ENCODE results near the gene GNGT1. TPM values are rescaled to one million over a fixed set of nuclear protein-coding genes. Genes with fewer than 3 reads are reported as not detected.
"Not testable (repeated sequence)": the region's sequence is repeated elsewhere in the genome, so short reads cannot be mapped to it uniquely, and the experiment has no call there.

Gene GNGT1
- total RNA-seq, 2 experiments from 2014 or later = not detected

GRCh38 chr7:93915206-93915842 is 9.0 kb downstream of the GNGT1 start:
- H3K9me3 Mint-ChIP-seq; H3K27ac Mint-ChIP-seq; CTCF ChIA-PET; H3K36me3 Mint-ChIP-seq (ENCODE audit: low read depth); DNase-seq; H3K4me3 Mint-ChIP-seq; H3K4me1 Mint-ChIP-seq; H3K27me3 Mint-ChIP-seq; POLR2A ChIA-PET: not testable (repeated sequence)

GRCh38 chr7:93915888-93916287 is 9.5 kb downstream of the GNGT1 start:
- CTCF ChIA-PET = not testable (repeated sequence)

GRCh38 chr7:93916315-93916714 is 9.9 kb downstream of the GNGT1 start:
- peaks cover 17% of the 10 kb centered on the region for H3K27me3 Mint-ChIP-seq
- CTCF ChIA-PET; H3K27ac Mint-ChIP-seq; DNase-seq; POLR2A ChIA-PET; H3K36me3 Mint-ChIP-seq (ENCODE audit: low read depth); H3K4me1 Mint-ChIP-seq; H3K4me3 Mint-ChIP-seq; H3K9me3 Mint-ChIP-seq: not testable (repeated sequence)

More at GRCh38 chr7:93915888-93916287, 9.5 kb downstream of the GNGT1 start:
- H3K36me3 Mint-ChIP-seq (ENCODE audit: low read depth); DNase-seq; H3K27ac Mint-ChIP-seq; H3K4me1 Mint-ChIP-seq; H3K9me3 Mint-ChIP-seq; H3K4me3 Mint-ChIP-seq; POLR2A ChIA-PET: not testable (repeated sequence)
- H3K27me3 Mint-ChIP-seq = peaks cover 15% of the 10 kb centered on the region

DNA sequence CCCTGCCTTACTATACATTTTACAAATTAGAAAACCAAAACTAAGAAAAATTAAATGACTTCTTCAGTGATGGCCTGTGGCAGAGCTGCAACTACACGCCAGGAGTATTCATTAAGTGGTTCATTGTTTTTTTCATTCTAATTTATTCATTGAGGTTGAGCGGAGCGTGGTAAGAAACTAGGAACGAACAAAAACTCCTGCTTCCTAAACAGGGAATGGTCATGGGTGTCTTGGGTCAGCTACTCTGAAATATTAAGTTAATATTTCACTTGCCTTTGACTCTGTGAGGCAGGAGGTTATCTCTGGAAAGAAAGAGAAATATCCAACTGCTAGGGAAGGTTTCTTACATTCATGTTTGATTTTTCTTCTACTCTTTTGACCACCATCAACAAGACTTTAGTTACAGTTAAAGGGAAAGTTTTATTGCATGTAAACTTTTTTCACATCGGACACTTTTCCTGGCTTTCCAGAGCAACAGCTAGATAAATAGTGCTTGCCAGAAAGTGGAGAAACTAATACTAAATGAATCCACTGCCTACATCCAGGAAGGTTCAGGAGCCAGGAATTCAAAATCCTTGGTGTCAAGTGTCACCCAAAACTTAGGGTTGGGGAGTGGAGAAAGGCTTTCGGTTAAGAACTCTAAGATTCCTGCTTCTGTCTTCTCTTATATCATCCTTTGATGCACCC is 14.3 kb downstream of the GNGT1 start:
- POLR2A ChIA-PET = interaction anchor here (1.5 kb wide), 1 partner anchor 20 kb away, joined by 6 read pairs; no protein-coding TSS in a partner anchor
- peaks cover 8% of the 10 kb centered on the region for H3K4me1 Mint-ChIP-seq
- DNase-seq = no peak
- H3K9me3 Mint-ChIP-seq = no peaks in the 10 kb centered on the region
- no peak overlapping the region for H3K4me3 Mint-ChIP-seq
- CTCF ChIA-PET = no interaction called here
- no peaks in the 10 kb centered on the region for H3K36me3 Mint-ChIP-seq (ENCODE audit: low read depth)
- H3K27ac Mint-ChIP-seq = no peak overlapping the region
- peaks cover 32% of the 10 kb centered on the region for H3K27me3 Mint-ChIP-seq

GRCh38 chr7:93921186-93921585 is 14.8 kb downstream of the GNGT1 start:
- Mint-ChIP-seq H3K27ac (no peak overlapping the region), H3K27me3 (peaks cover 32% of the 10 kb centered on the region), H3K9me3 (no peaks in the 10 kb centered on the region), H3K4me3 (peak overlapping the region; percentile 59), H3K36me3 (ENCODE audit: low read depth) (no peaks in the 10 kb centered on the region), H3K4me1 (peaks cover 8% of the 10 kb centered on the region)
- DNase-seq = no peak
- ChIA-PET CTCF (no interaction called here), POLR2A (interaction anchor here (1.5 kb wide), 1 partner anchor 20 kb away, joined by 6 read pairs; no protein-coding TSS in a partner anchor)

DNA sequence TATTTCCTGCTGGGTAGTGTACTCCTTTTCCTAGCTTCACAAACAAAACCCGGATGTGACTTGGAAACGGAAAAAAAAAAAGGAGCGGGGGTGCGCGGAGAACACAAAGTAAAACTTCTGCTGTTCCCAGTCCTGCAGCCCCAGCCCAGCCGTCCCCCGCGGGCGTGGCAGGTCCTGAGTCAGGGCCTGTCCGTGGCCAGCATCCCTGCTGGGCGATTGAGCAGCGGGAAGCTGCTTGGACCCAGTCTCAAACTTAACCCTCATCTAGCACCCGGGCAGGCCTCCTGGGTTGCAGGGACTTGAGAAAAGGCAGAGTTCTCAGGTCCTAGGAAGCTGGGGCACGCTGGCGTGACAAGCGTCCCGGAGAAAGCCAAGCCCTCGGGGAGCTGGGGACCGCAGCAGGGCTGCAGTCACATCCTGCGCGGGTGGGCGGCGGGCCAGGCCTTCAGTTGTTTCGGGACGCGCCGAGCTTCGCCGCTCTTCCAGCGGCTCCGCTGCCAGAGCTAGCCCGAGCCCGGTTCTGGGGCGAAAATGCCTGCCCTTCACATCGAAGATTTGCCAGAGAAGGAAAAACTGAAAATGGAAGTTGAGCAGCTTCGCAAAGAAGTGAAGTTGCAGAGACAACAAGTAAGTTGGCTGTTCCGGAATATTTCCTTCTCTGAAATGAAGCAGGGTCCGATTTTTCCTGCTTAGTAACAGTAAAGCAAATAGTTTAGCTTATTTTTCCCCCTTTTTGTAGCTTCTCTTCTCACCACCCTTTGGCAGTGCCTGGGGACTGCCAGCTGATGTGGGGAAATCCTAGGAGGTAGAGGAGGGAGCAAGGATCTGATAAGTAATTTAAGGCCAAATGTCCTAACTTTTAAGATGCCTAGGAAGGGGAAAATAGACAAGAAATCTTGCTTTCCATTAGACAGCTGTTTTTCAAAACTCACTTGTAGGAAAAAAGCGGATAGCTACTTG is 15.5 kb downstream of the GNGT1 start, which contains the start of gene GNG11:
GNG11 (plus strand) TSS at position 129 of the 960 bp plus-strand sequence; CDS start at position 532, 403 bp downstream.
- H3K27me3 Mint-ChIP-seq = peaks cover 35% of the 10 kb centered on the region
- CTCF ChIA-PET = no interaction called here

GRCh38 chr7:93923296-93923695 is 16.9 kb downstream of the GNGT1 start:
- no peak overlapping the region for H3K27ac Mint-ChIP-seq
- no peak overlapping the region for H3K4me3 Mint-ChIP-seq
- H3K27me3 Mint-ChIP-seq = peaks cover 32% of the 10 kb centered on the region
- no peak for DNase-seq
- ChIA-PET CTCF (no interaction called here), POLR2A (no interaction called here)
- peaks cover 8% of the 10 kb centered on the region for H3K4me1 Mint-ChIP-seq
- H3K36me3 Mint-ChIP-seq (ENCODE audit: low read depth) = no peaks in the 10 kb centered on the region
- H3K9me3 Mint-ChIP-seq = no peaks in the 10 kb centered on the region

More for the DNA sequence above, 15.5 kb downstream of the GNGT1 start, which contains the start of gene GNG11:
- Mint-ChIP-seq H3K4me1 (peaks cover 8% of the 10 kb centered on the region), H3K27ac (no peak within 1 kb of the TSS), H3K36me3 (ENCODE audit: low read depth) (no peaks in the 10 kb centered on the region), H3K4me3 (peak within 1 kb of the TSS; percentile 59), H3K9me3 (no peaks in the 10 kb centered on the region)
- POLR2A ChIA-PET = interaction anchor here (0.6 to 1.5 kb wide), 2 partner anchors 19 to 77 kb away, joined by 3 to 6 read pairs; no protein-coding TSS in a partner anchor
- peak; percentile 26 for DNase-seq

DNA sequence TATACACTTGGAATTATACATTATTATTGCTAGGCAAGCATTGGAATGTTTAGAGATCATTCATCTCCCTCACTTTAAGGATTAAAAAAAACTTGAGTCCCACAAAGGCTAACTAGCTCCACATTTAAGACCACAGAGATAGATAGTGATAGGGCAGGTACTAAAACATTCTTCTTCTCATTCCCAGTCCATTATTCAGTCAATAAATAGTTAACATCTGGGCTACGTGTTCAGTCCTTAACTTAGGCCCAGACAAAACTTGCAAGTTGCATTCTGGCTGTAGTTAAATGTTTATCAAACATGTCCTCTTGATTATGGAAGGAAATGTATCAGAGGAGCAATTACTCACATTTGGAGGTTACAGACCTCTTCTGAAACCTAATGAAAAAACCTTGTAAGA is 17.6 kb downstream of the GNGT1 start:
- Mint-ChIP-seq H3K36me3 (ENCODE audit: low read depth) (no peaks in the 10 kb centered on the region), H3K9me3 (no peaks in the 10 kb centered on the region), H3K4me3 (no peak overlapping the region), H3K27ac (no peak overlapping the region), H3K27me3 (peaks cover 32% of the 10 kb centered on the region), H3K4me1 (peaks cover 8% of the 10 kb centered on the region)
- POLR2A ChIA-PET = no interaction called here
- CTCF ChIA-PET = no interaction called here
- DNase-seq = no peak

DNA sequence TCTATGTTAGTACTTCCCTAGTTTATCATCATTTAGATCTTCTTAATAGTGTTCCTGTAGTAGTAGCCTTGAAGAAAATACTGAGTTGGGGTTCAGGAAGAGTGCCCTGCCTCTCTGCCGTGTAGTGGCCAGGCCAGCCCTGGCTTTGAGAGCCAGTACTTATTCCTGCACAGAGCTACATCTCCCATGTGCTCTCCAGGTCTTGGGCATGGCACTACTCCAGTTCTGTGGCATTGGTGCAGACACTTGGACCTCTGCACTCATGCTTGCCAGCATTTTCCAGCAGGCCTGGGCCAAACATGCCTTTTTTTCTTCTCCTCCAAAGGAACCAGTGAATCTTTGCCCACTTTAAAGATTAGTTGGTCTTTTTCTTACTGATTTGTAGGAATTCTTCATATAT is 20.4 kb downstream of the GNGT1 start:
- peaks cover 2% of the 10 kb centered on the region for H3K4me1 Mint-ChIP-seq

DNA sequence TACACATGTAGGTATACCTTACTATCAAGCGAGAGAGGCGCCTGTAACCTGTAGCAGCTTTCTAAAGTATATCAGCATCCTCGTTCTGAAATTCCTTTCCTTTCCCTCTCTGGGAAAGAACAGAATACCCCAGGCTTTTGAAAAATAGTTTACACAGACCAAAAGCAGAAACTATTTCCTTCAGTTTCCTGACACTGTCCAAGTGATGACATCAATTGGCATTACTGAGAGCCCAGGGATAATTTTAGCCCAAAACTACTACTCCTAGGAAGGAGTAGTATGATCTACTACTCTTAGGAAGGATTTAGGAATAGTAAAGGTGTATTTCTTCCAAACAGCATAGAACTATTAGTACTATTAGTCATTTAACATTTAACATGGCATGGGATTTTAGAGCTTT is 21.2 kb downstream of the GNGT1 start:
- H3K27ac Mint-ChIP-seq = no peak overlapping the region
- H3K9me3 Mint-ChIP-seq = no peaks in the 10 kb centered on the region
- CTCF ChIA-PET = no interaction called here
- DNase-seq = no peak
- H3K27me3 Mint-ChIP-seq = peaks cover 28% of the 10 kb centered on the region
- H3K36me3 Mint-ChIP-seq (ENCODE audit: low read depth) = no peaks in the 10 kb centered on the region
- no peaks in the 10 kb centered on the region for H3K4me1 Mint-ChIP-seq
- no peak overlapping the region for H3K4me3 Mint-ChIP-seq
- POLR2A ChIA-PET = no interaction called here

More for the DNA sequence above, 20.4 kb downstream of the GNGT1 start:
- no peak for DNase-seq
- Mint-ChIP-seq H3K9me3 (no peaks in the 10 kb centered on the region), H3K4me3 (no peak overlapping the region), H3K27me3 (peaks cover 30% of the 10 kb centered on the region), H3K27ac (no peak overlapping the region), H3K36me3 (ENCODE audit: low read depth) (no peaks in the 10 kb centered on the region)
- ChIA-PET CTCF (no interaction called here), POLR2A (no interaction called here)

- Mint-ChIP-seq H3K27ac (no peak overlapping the region), H3K36me3 (ENCODE audit: low read depth) (no peaks in the 10 kb centered on the region), H3K4me1 (no peaks in the 10 kb centered on the region), H3K4me3 (no peak overlapping the region), H3K9me3 (no peaks in the 10 kb centered on the region), H3K27me3 (peaks cover 9% of the 10 kb centered on the region)
- POLR2A ChIA-PET = no interaction called here
- no peak for DNase-seq
- CTCF ChIA-PET = no interaction called here
These were observed 25.3 kb downstream of the GNGT1 start for GRCh38 chr7:93931655-93932054.

GRCh38 chr7:93933156-93933555 is 26.8 kb downstream of the GNGT1 start:
- H3K4me3 Mint-ChIP-seq = no peak overlapping the region
- no peaks in the 10 kb centered on the region for H3K4me1 Mint-ChIP-seq
- peaks cover 9% of the 10 kb centered on the region for H3K27me3 Mint-ChIP-seq
- CTCF ChIA-PET = no interaction called here
- no peaks in the 10 kb centered on the region for H3K9me3 Mint-ChIP-seq
- no peak for DNase-seq
- H3K36me3 Mint-ChIP-seq (ENCODE audit: low read depth) = no peaks in the 10 kb centered on the region
- H3K27ac Mint-ChIP-seq = no peak overlapping the region
- POLR2A ChIA-PET = no interaction called here

DNA sequence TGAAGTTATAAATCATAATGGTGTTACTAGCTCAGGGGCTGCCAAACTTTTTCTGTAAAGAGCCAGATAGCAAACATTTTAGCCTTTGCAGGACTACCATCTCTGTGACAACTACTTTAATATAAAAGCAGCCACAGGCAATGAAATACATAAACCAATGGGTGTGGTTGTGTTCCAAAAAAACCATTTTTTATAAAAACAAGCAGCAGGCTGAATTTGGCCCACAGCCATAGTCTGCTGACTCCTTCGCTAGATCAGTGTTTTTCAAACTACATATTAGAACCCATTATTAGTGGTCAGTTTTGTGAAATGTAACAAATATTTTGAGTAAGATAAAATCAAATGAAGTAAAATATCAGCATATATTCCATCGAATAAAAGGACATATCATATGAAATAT is 28.7 kb downstream of the GNGT1 start:
- H3K27ac Mint-ChIP-seq = no peak overlapping the region
- no peaks in the 10 kb centered on the region for H3K4me1 Mint-ChIP-seq
- H3K36me3 Mint-ChIP-seq (ENCODE audit: low read depth) = no peaks in the 10 kb centered on the region
- no peak for DNase-seq
- H3K9me3 Mint-ChIP-seq = no peaks in the 10 kb centered on the region
- no peak overlapping the region for H3K4me3 Mint-ChIP-seq
- ChIA-PET POLR2A (no interaction called here), CTCF (no interaction called here)
- H3K27me3 Mint-ChIP-seq = peaks cover 12% of the 10 kb centered on the region

Measured in activated CD4-positive, alpha-beta memory T cell treated with anti-CD3 and anti-CD28 coated beads, Interleukin-2, amount 10 ng/mL, durations not matched to agents 7 days and 5 days (primary cell).